Measurements from ENCODE around the gene DNAJC5G. TPM values are rescaled to one million over a fixed set of nuclear protein-coding genes. Genes with fewer than 3 reads are reported as not detected.

Gene DNAJC5G
- total RNA-seq, 1 donor from 2014 or later = 1.5 TPM

DNA sequence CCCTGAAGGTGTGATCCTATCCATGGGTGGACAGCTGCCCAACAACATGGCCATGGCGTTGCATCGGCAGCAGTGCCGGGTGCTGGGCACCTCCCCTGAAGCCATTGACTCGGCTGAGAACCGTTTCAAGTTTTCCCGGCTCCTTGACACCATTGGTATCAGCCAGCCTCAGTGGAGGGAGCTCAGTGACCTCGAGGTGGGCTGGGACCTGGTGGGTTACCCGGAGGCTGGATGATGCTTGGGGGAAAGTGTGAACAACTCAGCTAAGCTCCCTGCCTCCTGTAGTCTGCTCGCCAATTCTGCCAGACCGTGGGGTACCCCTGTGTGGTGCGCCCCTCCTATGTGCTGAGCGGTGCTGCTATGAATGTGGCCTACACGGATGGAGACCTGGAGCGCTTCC lies 41.9 kb upstream of the DNAJC5G start:
- Histone ChIP-seq H3K36me3 (peaks cover 0 to 81% of the 10 kb centered on the region in 2 donors), H3K27me3 (no peaks in the 10 kb centered on the region), H3K9me3 (no peaks in the 10 kb centered on the region), H3K4me1 (no peaks in the 10 kb centered on the region), H3K27ac (no peak overlapping the region), H3K4me3 (no peak overlapping the region)
- intact Hi-C loops (cut with DNase I) = no loop called here
- TF ChIP-seq POLR2A (IDR thresholded peaks at IDR 0.05) = no peak
- no peak for TF ChIP-seq POLR2AphosphoS5 (IDR thresholded peaks at IDR 0.05; ENCODE audit: insufficient read depth in 1 of 2, low read depth in 1 of 2)
- TF ChIP-seq, protein P1, sequence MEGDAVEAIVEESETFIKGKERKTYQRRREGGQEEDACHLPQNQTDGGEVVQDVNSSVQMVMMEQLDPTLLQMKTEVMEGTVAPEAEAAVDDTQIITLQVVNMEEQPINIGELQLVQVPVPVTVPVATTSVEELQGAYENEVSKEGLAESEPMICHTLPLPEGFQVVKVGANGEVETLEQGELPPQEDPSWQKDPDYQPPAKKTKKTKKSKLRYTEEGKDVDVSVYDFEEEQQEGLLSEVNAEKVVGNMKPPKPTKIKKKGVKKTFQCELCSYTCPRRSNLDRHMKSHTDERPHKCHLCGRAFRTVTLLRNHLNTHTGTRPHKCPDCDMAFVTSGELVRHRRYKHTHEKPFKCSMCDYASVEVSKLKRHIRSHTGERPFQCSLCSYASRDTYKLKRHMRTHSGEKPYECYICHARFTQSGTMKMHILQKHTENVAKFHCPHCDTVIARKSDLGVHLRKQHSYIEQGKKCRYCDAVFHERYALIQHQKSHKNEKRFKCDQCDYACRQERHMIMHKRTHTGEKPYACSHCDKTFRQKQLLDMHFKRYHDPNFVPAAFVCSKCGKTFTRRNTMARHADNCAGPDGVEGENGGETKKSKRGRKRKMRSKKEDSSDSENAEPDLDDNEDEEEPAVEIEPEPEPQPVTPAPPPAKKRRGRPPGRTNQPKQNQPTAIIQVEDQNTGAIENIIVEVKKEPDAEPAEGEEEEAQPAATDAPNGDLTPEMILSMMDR (IDR thresholded peaks at IDR 0.05) = no peak
- no peak for DNase-seq (ENCODE audit: extremely low spot score in 2 of 2)

DNA sequence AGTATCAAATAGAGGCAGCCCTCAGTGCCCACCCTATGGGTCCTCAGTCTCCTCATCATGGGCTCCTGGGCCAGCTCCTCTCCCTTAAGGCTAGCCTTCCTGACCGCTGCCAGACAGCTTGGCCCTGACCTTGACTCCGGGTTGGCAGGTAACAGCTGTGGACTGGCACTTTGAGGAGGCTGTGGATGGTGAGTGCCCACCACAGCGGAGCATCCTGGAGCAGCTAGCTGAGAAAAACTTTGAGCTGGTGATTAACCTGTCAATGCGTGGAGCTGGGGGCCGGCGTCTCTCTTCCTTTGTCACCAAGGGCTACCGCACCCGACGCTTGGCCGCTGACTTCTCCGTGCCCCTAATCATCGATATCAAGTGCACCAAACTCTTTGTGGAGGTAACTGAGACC lies 39.1 kb upstream of the DNAJC5G start:
- no peak overlapping the region for H3K4me3 ChIP-seq
- no peaks in the 10 kb centered on the region for H3K27me3 ChIP-seq
- H3K27ac ChIP-seq = no peak overlapping the region
- no peaks in the 10 kb centered on the region for H3K9me3 ChIP-seq
- no peak for DNase-seq (ENCODE audit: extremely low spot score in 2 of 2)
- H3K4me1 ChIP-seq = no peaks in the 10 kb centered on the region
- peaks cover 0 to 87% of the 10 kb centered on the region in 2 donors for H3K36me3 ChIP-seq
- TF ChIP-seq POLR2AphosphoS5 (IDR thresholded peaks at IDR 0.05; ENCODE audit: insufficient read depth in 1 of 2, low read depth in 1 of 2) (no peak), POLR2A (IDR thresholded peaks at IDR 0.05) (no peak)
- TF ChIP-seq, protein P1 (IDR thresholded peaks at IDR 0.05) = no peak
- intact Hi-C loops (cut with DNase I) = no loop called here

DNA sequence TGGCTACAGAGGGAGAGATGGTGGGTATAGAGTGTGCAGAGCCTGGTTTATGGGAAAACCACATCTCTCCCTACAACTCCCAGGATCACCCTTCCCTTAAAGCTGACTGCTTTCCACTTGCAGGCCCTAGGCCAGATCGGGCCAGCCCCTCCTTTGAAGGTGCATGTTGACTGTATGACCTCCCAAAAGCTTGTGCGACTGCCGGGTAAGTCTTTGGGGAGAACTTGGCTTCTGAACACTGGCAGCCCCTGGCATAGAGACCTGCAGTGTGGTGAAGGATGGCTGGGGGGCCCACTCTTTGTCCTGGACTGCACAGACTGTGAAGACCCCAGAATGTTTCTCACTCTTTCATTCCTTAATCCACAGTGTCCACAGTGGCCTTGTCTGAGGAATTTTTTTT lies 38.6 kb upstream of the DNAJC5G start:
- no peaks in the 10 kb centered on the region for H3K4me1 ChIP-seq
- DNase-seq (ENCODE audit: extremely low spot score in 2 of 2) = no peak
- H3K4me3 ChIP-seq = no peak overlapping the region
- intact Hi-C loops (cut with DNase I) = no loop called here
- no peaks in the 10 kb centered on the region for H3K27me3 ChIP-seq
- no peaks in the 10 kb centered on the region for H3K9me3 ChIP-seq
- H3K27ac ChIP-seq = no peak overlapping the region
- peaks cover 0 to 92% of the 10 kb centered on the region in 2 donors for H3K36me3 ChIP-seq
- no peak for TF ChIP-seq POLR2AphosphoS5 (IDR thresholded peaks at IDR 0.05; ENCODE audit: insufficient read depth in 1 of 2, low read depth in 1 of 2)
- TF ChIP-seq, protein P1 (IDR thresholded peaks at IDR 0.05) = no peak
- no peak for TF ChIP-seq POLR2A (IDR thresholded peaks at IDR 0.05)

DNA sequence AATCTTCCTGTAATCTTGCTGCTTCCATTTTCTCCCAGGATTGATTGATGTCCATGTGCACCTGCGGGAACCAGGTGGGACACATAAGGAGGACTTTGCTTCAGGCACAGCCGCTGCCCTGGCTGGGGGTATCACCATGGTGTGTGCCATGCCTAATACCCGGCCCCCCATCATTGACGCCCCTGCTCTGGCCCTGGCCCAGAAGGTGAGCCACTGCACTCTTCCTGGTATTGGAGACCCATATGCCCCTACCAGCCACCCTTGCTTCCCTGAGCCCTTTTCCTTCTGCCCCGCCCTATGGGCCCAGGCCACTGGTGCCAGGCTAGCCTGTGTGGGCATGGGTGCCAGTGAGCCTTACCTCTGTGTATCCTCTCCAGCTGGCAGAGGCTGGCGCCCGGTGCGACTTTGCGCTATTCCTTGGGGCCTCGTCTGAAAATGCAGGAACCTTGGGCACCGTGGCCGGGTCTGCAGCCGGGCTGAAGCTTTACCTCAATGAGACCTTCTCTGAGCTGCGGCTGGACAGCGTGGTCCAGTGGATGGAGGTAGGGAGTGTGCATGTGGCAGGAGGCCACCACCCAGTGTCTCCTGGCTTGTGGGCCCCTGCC lies 37.8 kb upstream of the DNAJC5G start:
- Histone ChIP-seq H3K4me1 (no peaks in the 10 kb centered on the region), H3K9me3 (no peaks in the 10 kb centered on the region), H3K4me3 (no peak overlapping the region), H3K36me3 (peaks cover 0 to 88% of the 10 kb centered on the region in 2 donors), H3K27me3 (no peaks in the 10 kb centered on the region), H3K27ac (no peak overlapping the region)
- DNase-seq (ENCODE audit: extremely low spot score in 2 of 2) = no peak
- intact Hi-C loops (cut with DNase I) = no loop called here
- TF ChIP-seq, protein P1 (IDR thresholded peaks at IDR 0.05) = no peak
- TF ChIP-seq POLR2A (IDR thresholded peaks at IDR 0.05) (no peak), POLR2AphosphoS5 (IDR thresholded peaks at IDR 0.05; ENCODE audit: insufficient read depth in 1 of 2, low read depth in 1 of 2) (no peak)

DNA sequence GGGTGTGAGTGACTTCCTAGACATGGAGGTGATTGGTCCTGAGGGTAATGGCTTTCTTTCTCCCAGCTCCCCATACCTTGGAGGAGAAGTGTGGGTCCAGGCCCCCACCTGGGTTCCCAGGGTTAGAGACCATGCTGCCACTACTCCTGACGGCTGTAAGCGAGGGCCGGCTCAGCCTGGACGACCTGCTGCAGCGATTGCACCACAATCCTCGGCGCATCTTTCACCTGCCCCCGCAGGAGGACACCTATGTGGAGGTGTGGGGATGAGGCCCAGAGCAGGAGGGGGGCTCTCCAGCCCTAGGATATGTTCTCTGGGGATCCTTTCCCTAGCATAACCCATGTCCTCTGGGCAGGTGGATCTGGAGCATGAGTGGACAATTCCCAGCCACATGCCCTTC lies 36.3 kb upstream of the DNAJC5G start:
- no peak for DNase-seq (ENCODE audit: extremely low spot score in 2 of 2)
- peaks cover 0 to 89% of the 10 kb centered on the region in 2 donors for H3K36me3 ChIP-seq
- H3K4me3 ChIP-seq = no peak overlapping the region
- no peaks in the 10 kb centered on the region for H3K9me3 ChIP-seq
- H3K4me1 ChIP-seq = no peaks in the 10 kb centered on the region
- intact Hi-C loops (cut with DNase I) = no loop called here
- H3K27me3 ChIP-seq = no peaks in the 10 kb centered on the region
- TF ChIP-seq, protein P1 (IDR thresholded peaks at IDR 0.05) = no peak
- no peak for TF ChIP-seq POLR2AphosphoS5 (IDR thresholded peaks at IDR 0.05; ENCODE audit: insufficient read depth in 1 of 2, low read depth in 1 of 2)
- no peak for TF ChIP-seq POLR2A (IDR thresholded peaks at IDR 0.05)
- H3K27ac ChIP-seq = no peak overlapping the region

Measured in vagina (tissue), 2 donors.